Measurements from ENCODE around the gene DNASE2.
"Not testable (repeated sequence)": the region's sequence is repeated elsewhere in the genome, so short reads cannot be mapped to it uniquely, and the experiment has no call there.

DNASE2 gene

GRCh38 chr19:12881172-12881808 is at the start of gene DNASE2:
Gene DNASE2 (minus strand): TSS chr19:12881449. CDS start chr19:12881375, 74 bp downstream.
- peak; percentile 85 to 88 for DNase-seq

GRCh38 chr19:12930002-12930645 is 48.9 kb upstream of the DNASE2 start:
- DNase-seq = no peak

GRCh38 chr19:12924621-12925310 is 43.5 kb upstream of the DNASE2 start:
- no peak for DNase-seq

- DNase-seq = no peak
Observed at GRCh38 chr19:12922959-12923358, 41.7 kb upstream of the DNASE2 start.

GRCh38 chr19:12921047-12921446 is 39.8 kb upstream of the DNASE2 start:
- DNase-seq = no peak

GRCh38 chr19:12918253-12918652 is 37.0 kb upstream of the DNASE2 start:
- DNase-seq = no peak

- not testable (repeated sequence) for DNase-seq
Observed at GRCh38 chr19:12915860-12916259, 34.6 kb upstream of the DNASE2 start.

GRCh38 chr19:12913851-12914690 is 32.8 kb upstream of the DNASE2 start:
- DNase-seq = peak in 1 of 2 experiments; percentile 48

- no peak for DNase-seq
Observed at GRCh38 chr19:12913011-12913561, 31.8 kb upstream of the DNASE2 start.

GRCh38 chr19:12912571-12912970 is 31.3 kb upstream of the DNASE2 start:
- DNase-seq = no peak

GRCh38 chr19:12907166-12907565 is 25.9 kb upstream of the DNASE2 start:
- DNase-seq = no peak

- DNase-seq = no peak
Observed at GRCh38 chr19:12899891-12900518, 18.8 kb upstream of the DNASE2 start.

GRCh38 chr19:12896460-12896859 is 15.2 kb upstream of the DNASE2 start:
- DNase-seq = no peak

- no peak for DNase-seq
Observed at GRCh38 chr19:12893582-12893981, 12.3 kb upstream of the DNASE2 start.

GRCh38 chr19:12891553-12892021 is 10.3 kb upstream of the DNASE2 start:
- DNase-seq = no peak

- DNase-seq = peak; percentile 88 to 98
Observed at GRCh38 chr19:12890787-12891552, 9.7 kb upstream of the DNASE2 start, which contains the start of gene GCDH. Gene GCDH (plus strand): TSS chr19:12891160. CDS start chr19:12891305, 145 bp downstream.

GRCh38 chr19:12890299-12890786 is 9.1 kb upstream of the DNASE2 start:
- not testable (repeated sequence) for DNase-seq

- no peak for DNase-seq
Observed at GRCh38 chr19:12888006-12888603, 6.9 kb upstream of the DNASE2 start.

GRCh38 chr19:12886969-12887747 is 5.9 kb upstream of the DNASE2 start, which contains the start of gene KLF1:
Gene KLF1 (minus strand): TSS chr19:12887201. CDS start chr19:12887140, 61 bp downstream.
- DNase-seq = no peak

GRCh38 chr19:12886651-12886968 is 5.4 kb upstream of the DNASE2 start:
- DNase-seq = no peak

Measured in stimulated activated CD4-positive, alpha-beta T cell treated with anti-CD3 and anti-CD28 coated beads, Interleukin-4, amount 100 ng/mL, for 4 hours (primary cell).